ENCODE measurements around the gene ECE1.
A peak's percentile ranks its signal among the peaks of the same experiment; 100 is the strongest.

ECE1 gene

DNA sequence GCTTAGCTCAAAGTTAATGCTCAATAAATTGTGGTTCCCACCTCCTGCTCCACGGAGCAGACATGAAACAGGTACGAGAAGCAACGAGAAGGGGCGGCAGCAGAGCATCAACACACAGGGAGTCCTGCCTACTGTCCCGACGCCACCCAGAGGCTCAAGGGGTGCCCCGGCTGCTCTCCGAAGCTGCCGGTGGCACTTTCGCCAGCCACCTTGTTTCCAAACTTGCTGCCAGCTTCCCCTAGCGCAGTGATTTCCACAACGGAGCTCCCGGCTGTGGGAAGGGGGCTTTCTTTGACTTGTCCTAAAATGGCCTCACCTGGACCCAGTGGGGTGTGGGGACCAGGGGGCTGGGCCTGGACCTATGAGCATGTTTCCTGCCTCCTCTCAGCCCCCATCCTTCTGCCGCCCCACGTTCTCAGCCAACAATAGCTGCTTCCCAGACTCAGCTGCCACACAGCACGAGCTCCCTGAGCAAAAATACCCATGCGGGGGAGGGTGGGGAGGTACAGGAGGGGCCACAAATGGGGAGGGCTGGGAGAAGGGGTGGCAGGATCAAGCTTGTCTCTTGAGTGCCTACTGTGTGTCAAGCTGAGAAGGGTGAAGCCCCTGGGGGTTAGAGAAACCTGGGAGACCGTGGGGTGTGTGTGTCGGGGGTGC lies 35.6 kb upstream of the ECE1 start:
- DNase-seq: no peak

GRCh38 chr1:21325231-21325718 lies 35.0 kb upstream of the ECE1 start:
- DNase-seq: no peak

GRCh38 chr1:21324368-21325141 lies 34.3 kb upstream of the ECE1 start:
- peak in 1 of 14 donors; percentile 73 for DNase-seq

DNA sequence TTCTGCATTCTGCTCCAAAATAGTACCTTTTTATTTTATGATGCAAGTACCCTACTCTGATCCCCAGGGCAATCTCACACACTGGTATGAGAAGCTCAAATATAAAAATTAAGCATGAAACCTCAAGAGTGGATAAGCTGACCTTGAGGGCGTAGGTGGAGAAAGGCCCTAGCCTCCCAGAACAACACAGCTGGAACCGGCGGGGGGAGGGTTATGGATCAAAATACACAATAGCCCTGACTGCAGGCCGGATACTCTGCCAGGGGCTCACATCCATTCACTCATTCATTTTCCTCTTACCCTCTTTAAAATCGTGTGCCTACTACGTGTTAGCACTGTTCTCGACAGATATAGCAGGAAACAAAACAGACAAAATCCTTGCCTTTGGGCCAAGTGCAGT lies 32.8 kb upstream of the ECE1 start:
- no peak for DNase-seq

DNA sequence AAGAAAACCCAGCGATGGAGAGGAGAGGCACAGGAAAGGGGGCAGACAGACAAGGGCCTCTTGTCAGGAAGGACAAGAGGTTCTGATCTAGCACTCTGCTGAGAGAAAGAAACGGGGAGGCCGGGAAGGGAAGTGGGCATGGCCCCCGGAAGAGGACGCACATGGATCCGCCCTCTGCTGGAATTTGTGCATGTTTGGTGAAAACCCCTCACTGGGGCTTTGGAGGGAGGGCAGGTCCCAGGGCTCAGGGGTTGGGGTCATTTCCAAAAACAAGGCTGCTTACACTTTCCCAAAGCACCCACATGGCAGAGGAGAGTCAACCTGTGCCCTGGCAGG lies 32.4 kb upstream of the ECE1 start:
- no peak for DNase-seq

- no peak for DNase-seq
Observed at GRCh38 chr1:21321963-21322680, 31.9 kb upstream of the ECE1 start.

DNA sequence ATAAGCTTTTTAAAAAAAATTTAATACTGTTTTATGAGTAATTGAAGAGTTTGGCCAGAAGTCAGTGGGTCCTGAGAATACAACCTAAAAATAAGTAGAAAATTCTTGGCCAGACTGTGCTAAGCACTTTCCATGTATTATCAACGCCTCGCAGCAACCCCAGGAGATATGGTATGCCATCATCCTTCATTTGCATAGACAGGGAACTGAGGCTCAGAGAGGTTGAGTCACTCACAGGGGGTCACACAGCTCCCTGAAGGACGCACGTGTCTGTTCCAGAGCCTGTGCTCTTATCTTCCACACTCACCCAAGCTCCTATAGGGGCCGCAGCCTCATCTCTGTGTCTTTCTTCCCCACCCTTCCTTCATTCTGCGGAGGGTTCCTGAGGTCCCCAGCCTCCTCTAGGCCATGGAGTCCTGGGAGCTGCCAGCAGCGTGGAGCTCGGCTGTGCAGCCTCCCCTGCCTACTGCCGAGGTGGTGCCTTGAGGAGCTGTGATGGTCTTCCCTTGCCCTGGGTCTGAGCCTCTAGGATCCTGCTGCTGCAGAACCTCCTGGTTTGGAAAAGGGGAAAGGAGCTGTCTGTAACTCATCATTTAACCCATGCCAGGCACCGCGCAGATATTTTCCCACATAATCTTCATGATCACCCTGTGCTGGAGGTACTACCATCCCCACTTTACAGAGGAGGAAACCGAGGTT lies 30.3 kb upstream of the ECE1 start:
- DNase-seq: no peak

- DNase-seq: peak in 4 of 14 donors; percentile 27 to 40 (median 34)
Observed at GRCh38 chr1:21319447-21320407, 29.5 kb upstream of the ECE1 start.

DNA sequence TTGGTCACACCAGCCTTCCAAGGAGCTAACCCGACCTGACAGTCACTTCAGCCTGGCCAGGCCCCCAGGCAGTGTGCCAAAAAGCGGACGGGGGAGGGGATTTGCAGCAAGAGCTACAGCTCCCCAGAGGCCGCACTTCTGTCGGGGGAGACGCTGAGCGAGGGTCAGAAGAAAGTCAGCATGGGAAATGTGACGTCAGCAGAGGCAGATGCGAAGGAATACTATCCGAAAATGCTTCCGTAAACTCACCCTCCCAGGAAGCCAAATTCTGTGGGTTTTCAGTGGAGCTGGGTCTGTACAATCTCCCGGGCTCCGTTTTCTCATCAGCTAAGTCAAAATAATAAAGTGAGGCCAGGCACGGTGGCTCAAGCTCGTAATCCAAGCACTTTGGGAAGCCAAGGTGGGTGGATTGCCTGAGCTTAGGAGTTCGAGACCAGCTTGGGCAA lies 28.5 kb upstream of the ECE1 start:
- DNase-seq: peak in 8 of 14 donors; percentile 20 to 63 (median 32)

DNA sequence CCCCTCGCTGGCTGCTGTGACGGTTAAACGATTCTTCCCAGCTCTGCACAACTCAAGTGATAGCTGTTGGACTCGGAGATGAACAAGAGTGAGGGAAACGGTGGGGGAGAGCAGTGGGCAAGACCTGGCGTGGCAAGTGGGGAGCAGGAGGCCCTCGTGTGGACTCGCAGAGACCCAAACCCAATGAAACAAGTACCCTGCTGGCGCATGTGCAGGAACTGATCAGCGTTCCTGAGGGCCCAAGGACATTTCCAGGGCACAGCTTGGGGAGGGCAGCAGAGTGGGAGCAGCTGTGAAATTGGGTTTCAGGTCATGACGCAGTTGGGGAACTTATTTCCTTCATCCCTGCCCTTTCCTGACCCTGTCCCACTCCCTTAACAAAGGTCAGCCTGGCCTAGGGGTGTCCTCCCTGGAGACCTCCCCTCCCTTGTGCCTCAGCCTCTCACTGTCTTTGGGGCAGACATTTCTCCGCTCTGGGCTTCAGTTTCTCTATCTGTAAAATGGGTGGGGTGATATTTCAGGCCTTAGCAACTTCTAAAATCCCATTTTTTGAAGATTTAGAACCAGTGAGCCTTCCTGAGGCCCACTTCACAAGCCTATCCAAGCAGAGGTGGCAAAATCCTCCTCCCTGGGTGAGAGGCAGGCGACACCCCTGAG lies 27.9 kb upstream of the ECE1 start:
- no peak for DNase-seq

DNA sequence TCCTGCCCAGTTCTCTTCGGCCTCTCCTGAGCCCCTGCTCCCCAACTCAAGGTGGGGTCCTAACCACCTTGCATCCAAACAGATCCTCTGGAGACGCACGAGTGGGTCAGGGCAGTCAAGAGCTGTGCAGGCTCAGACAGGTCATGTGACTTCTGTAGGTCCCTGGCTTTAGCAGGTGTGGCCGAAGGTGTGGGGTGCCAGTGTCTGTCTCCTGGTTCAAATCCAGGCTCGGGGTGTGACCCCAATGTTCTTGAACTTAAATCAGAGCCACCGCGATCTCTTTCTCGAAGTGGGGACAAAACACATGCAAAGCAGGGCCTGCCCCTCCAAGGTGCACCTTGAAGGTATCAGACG lies 27.4 kb upstream of the ECE1 start:
- no peak for DNase-seq

- peak in 10 of 14 donors; percentile 16 to 87 (median 53) for DNase-seq
Observed at GRCh38 chr1:21317035-21317689, 26.9 kb upstream of the ECE1 start.

GRCh38 chr1:21314743-21315396 lies 24.6 kb upstream of the ECE1 start:
- no peak for DNase-seq

DNA sequence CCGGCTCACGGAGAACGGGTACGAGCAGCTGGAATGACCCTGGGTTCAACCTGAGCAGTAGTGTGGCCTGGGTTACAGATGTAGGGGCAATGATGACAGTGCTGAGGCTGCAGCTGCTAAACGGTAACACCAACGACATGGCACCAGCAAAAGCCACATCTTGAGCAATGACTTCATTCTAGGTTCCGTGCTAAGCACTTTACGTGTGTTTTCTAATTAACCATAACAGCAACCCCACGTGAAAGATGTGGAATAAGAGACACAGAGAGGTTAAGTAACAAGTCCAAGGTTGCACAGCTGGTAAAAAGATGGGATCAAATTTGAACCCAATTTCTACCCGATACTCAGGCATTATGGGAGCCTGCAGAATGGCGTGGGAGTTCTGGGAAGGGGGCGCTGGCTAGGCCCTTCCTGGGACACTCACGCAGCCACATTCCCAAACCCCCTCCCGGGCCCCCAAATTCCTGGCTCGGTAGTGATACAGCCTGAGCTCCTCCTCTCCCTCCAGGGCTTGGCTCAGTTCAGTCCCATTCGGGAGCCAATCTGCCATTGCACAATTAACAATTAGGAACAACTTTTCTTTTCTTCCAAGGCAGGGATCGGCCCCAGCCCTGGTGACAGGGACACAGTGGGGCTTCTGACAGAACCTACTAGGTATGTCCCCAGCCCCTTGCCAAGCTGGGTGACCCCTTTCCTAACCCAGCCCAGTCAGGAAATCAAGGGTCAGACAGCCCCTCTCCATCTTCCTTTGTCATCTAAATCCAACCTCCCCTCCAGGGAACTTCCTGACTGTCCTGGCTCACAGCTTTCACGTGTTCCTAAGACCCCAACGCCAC lies 23.8 kb upstream of the ECE1 start:
- peak in 4 of 14 donors; percentile 20 to 57 (median 38) for DNase-seq

DNA sequence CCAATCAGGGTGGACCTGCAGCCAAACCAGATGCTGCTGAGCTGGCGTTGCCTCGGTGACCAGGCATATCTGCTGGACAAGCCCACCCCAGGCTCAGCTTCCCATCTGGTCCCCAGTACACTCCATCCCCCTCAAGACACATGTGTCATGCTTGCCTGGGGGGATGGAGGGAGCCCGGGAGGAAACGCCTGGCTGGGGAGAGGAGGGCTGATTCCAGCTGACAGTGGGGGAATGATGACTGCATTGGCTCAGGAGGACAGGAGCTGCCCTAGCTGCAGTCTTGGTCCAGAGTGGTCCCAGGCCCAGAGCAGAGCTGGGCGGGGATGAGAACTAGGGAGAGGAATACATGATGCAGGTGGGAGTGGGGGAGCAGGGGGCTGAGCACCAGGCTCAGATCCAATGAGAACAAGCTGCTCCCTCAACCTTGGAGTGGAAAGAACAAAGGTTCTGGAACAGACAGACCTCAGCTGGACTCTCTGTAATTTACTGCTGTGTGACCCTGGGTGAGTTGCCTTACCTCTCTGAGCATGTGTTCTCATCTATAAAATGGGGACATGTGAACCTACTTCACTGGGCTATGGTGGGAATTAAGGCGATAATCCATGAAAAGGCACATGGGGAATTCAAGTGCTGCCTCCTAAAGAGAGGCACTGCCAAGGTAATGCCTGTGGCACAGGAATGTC lies 23.1 kb upstream of the ECE1 start:
- DNase-seq: no peak

DNA sequence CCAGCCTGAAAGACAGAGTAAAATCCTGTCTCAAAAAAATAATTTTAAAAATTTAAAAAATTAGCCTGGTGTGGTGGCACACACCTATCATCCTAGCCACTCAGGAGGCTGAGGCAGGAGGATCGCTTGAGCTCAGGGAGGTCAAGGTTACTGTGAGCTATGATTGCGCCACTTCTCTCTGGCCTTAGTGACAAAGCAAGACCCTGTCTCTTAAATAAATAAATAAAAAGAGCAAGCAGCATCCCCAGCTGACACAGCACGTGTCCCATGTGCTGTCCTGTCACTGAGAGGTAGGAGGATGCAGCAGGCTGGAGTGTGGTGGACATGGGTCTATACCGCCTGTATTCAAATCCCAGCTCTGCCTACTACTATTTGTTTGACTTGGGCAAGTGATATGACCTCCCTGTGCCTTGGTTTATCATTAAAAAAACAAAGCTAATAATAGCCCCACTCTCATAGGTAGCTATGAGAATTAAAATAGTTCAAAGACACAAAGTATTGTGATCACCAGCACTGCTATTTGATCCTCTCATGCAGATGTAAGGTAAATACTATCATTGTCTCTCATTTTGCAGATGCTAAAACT lies 22.2 kb upstream of the ECE1 start:
- no peak for DNase-seq

DNA sequence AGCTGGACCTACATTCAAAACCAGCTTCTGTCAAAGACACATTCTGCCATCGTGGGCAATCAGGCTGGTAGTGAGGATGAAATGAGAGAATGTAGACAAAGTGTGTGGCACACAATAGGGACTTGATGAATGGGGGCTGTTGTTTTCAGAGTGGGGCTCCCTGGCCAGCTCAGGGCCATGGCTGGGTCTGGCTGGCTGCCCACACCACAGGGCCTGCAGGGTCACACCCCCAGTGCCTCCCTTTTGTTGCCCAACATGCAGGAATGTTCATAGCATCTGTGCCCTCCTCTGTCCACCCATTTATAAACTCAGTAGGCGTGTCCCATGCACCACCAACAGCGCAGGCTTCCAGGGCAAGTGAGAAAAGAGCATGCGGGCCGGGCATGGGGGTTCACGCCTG lies 20.8 kb upstream of the ECE1 start:
- peak in 9 of 14 donors; percentile 30 to 74 (median 62) for DNase-seq

All from C1 segment of cervical spinal cord (tissue), 14 donors.